GM12878 (cell line): ENCODE results near the gene MMP11. TPM values are rescaled to one million over a fixed set of nuclear protein-coding genes. Genes with fewer than 3 reads are reported as not detected.

Source experiments
- DPF2 ChIP-seq: fragments of 450-650 bp; IDR thresholded peaks from 2 replicates; pipeline ENCODE4 v1.6.1; 2017; ENCODE audit warnings: mild to moderate bottlenecking
- E4F1 ChIP-seq: fragments of 450-650 bp; IDR thresholded peaks from 2 replicates; pipeline ENCODE4 v1.6.1; 2018; ENCODE audit warnings: borderline replicate concordance, mild to moderate bottlenecking; ENCODE audit not compliant: partially characterized antibody
- MYC ChIP-seq: IDR thresholded peaks from 2 replicates; pipeline ENCODE4 v1.6.1; 2011; ENCODE audit warnings: mild to moderate bottlenecking, low read length, moderate library complexity, inconsistent platforms; ENCODE audit not compliant: insufficient read depth, insufficient replicate concordance, insufficient read length, severe bottlenecking
- POLR2AphosphoS5 ChIP-seq: IDR thresholded peaks from 2 replicates; pipeline ENCODE4 v1.6.1; 2011; ENCODE audit warnings: mild to moderate bottlenecking, low read length, inconsistent platforms
- SIN3A ChIP-seq: IDR thresholded peaks from 2 replicates; pipeline ENCODE4 v1.6.1; 2012; ENCODE audit warnings: low read depth, low read length, improper control_type of control experiment
- ZBTB11 ChIP-seq: fragments of 450-650 bp; formaldehyde crosslinking; IDR thresholded peaks from 2 replicates; pipeline ENCODE4 v1.5.0; 2022; ENCODE audit warnings: mild to moderate bottlenecking, missing genetic modification characterization
- polyA plus RNA-seq, 11 experiments: library from polyadenylated mRNA; depleted of rRNA in 4 of 11; unstranded in 6 of 11; stranded (reverse) in 5 of 11; fragments of >200 nt; fragmentation: Nextera tagmentation in 4 of 11; fragmentation: Illumina TruSeq in 1 of 11; extraction: Ambion mirVana in 4 of 11; extraction: Trizol in 1 of 11; gene quantifications; 1 replicate in 1 of 11; 2 replicates in 10 of 11; pipeline versions ENCODE4 v1.2.1 to v1.2.3, GENCODE V29; 2011 to 2016; ENCODE audit warnings: inconsistent platforms in 2 of 11, missing spikeins in 2 of 11, low read depth in 1 of 11
- total RNA-seq, 4 experiments: library from RNA; depleted of rRNA in 3 of 4; stranded (reverse); fragments of >200 nt in 3 of 4; fragmentation: Illumina TruSeq in 1 of 4; extraction: Trizol in 1 of 4; gene quantifications; 2 replicates each; pipeline versions ENCODE4 v1.2.1 to v1.2.3, GENCODE V29; 2013 to 2021
- TF ChIP-seq, protein P1 (sequence below): IDR thresholded peaks from 2 replicates; pipeline ENCODE4 v1.6.1; 2011; ENCODE audit warnings: mild to moderate bottlenecking, low read depth, low read length, moderate library complexity; ENCODE audit not compliant: insufficient replicate concordance

Gene MMP11
- total and polyA plus RNA-seq, 10 of the 15 experiments (the other 5 are each of a cell fraction or from before 2014, with no cell fraction given) = 0.03 to 1.1 (median 0.31) TPM; not detected in 2

GRCh38 chr22:23817146-23817545 is 44.5 kb downstream of the MMP11 start (continued):
- TF ChIP-seq ZBTB11 (CRISPR knock-in tag) = no peak
- TF ChIP-seq, protein P1, sequence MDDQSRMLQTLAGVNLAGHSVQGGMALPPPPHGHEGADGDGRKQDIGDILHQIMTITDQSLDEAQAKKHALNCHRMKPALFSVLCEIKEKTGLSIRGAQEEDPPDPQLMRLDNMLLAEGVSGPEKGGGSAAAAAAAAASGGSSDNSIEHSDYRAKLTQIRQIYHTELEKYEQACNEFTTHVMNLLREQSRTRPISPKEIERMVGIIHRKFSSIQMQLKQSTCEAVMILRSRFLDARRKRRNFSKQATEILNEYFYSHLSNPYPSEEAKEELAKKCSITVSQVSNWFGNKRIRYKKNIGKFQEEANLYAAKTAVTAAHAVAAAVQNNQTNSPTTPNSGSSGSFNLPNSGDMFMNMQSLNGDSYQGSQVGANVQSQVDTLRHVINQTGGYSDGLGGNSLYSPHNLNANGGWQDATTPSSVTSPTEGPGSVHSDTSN = no peak
- TF ChIP-seq MYC = no peak
- no peak for TF ChIP-seq POLR2AphosphoS5
- TF ChIP-seq E4F1 = no peak
- no peak for TF ChIP-seq SIN3A
- TF ChIP-seq DPF2 = no peak
- TF ChIP-seq, all 136 proteins: peak for 0
